ENCODE data around the gene WDR72.

Gene WDR72

GRCh38 chr15:53539878-53540277 is 219.6 kb downstream of the WDR72 start:
- TF ChIP-seq CTBP1 (IDR thresholded peaks at IDR 0.05; ENCODE audit: borderline replicate concordance) (no peak), BHLHE40 (IDR thresholded peaks at IDR 0.05; ENCODE audit: borderline replicate concordance) (no peak), FOXM1 (IDR thresholded peaks at IDR 0.05; ENCODE audit: borderline replicate concordance) (no peak), HDGF (IDR thresholded peaks at IDR 0.05; ENCODE audit: borderline replicate concordance) (no peak), ARNT (IDR thresholded peaks at IDR 0.05) (no peak), ELF4 (IDR thresholded peaks at IDR 0.05) (no peak), SUZ12 (IDR thresholded peaks at IDR 0.05) (no peak), FOXA1 (IDR thresholded peaks at IDR 0.05) (no peak)
- ChIA-PET CTCF (no interaction called here), POLR2A (no interaction called here)
- DNase-seq (ENCODE audit: extremely low spot score), result no peak

DNA sequence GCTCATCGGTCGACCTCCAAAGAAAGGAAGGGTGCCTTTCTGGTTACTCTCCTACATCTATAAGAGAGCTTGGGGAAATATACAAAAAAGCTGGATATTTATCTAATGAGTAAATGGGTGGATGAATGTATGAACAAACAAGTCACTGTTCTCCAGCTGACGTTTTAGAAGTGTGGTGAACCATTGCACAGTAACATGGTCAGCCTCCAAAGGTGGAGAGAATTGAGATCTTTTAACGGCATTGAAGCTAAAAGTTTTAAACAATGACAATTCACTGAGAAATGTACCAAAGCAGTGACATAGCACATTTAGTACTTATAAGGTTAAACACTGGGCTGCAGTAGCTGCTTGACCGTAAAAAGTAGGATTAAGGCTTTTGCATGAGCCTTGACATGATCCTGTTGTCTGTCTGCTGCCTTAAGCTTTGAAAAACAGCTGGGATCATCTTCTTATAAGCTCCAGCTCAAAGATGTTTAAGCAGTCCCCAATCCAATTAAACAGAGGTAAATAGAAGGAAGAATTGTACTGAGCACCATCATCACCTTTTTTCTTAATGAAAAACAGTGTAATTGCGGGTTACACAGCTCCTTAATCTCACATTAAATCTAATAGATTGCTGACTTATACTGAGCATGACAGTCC is 222.9 kb downstream of the WDR72 start:
- TF ChIP-seq FOXM1 (IDR thresholded peaks at IDR 0.05; ENCODE audit: borderline replicate concordance) (no peak), TARDBP (IDR thresholded peaks at IDR 0.05) (no peak), ARNT (IDR thresholded peaks at IDR 0.05) (no peak), BHLHE40 (IDR thresholded peaks at IDR 0.05; ENCODE audit: borderline replicate concordance) (no peak), CTBP1 (IDR thresholded peaks at IDR 0.05; ENCODE audit: borderline replicate concordance) (no peak), LEF1 (IDR thresholded peaks at IDR 0.05; ENCODE audit: borderline replicate concordance) (no peak), HDGF (IDR thresholded peaks at IDR 0.05; ENCODE audit: borderline replicate concordance) (no peak), L3MBTL2 (conservative IDR thresholded peaks at IDR 0.05) (no peak)
- no peak for DNase-seq (ENCODE audit: extremely low spot score)
- ChIA-PET CTCF (no interaction called here), POLR2A (no interaction called here)

DNA sequence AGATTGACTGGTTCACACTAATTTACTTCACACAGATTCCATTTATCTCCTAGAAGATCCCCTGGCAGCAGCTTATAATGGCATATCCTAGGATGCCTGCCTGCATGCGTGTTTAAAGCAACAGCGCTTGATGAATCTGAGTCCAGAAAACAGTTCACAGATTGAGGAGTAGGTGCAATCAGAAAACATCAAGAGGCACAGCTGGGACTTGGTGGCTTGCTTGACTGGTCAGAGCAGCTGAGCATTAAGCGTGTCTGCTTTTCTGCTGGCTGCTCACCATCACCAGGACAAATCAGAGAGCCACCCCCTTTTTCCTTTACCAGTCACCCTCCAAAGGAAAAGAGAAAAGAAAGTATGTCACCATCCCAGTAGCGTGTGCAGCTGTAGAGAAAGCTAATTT is 223.6 kb downstream of the WDR72 start:
- TF ChIP-seq FOXA1 (IDR thresholded peaks at IDR 0.05), result no peak
- DNase-seq (ENCODE audit: extremely low spot score), result no peak
- POLR2A ChIA-PET, result no interaction called here
- CTCF ChIA-PET, result no interaction called here

- DNase-seq (ENCODE audit: extremely low spot score), result no peak
- TF ChIP-seq SUZ12 (IDR thresholded peaks at IDR 0.05) (no peak), BHLHE40 (IDR thresholded peaks at IDR 0.05; ENCODE audit: borderline replicate concordance) (no peak), HDGF (IDR thresholded peaks at IDR 0.05; ENCODE audit: borderline replicate concordance) (no peak), NFRKB (IDR thresholded peaks at IDR 0.05) (no peak), FOXK2 (IDR thresholded peaks at IDR 0.05) (no peak), ZNF384 (IDR thresholded peaks at IDR 0.05) (no peak), ELF4 (IDR thresholded peaks at IDR 0.05) (no peak), ARNT (IDR thresholded peaks at IDR 0.05) (no peak), FOXM1 (IDR thresholded peaks at IDR 0.05; ENCODE audit: borderline replicate concordance) (no peak), LEF1 (IDR thresholded peaks at IDR 0.05; ENCODE audit: borderline replicate concordance) (no peak), PKNOX1 (IDR thresholded peaks at IDR 0.05) (no peak), CTBP1 (IDR thresholded peaks at IDR 0.05; ENCODE audit: borderline replicate concordance) (no peak), TARDBP (IDR thresholded peaks at IDR 0.05) (no peak), SP1 (IDR thresholded peaks at IDR 0.05) (no peak), FOXA1 (IDR thresholded peaks at IDR 0.05) (no peak), L3MBTL2 (conservative IDR thresholded peaks at IDR 0.05) (no peak)
- ChIA-PET CTCF (no interaction called here), POLR2A (no interaction called here)
Measured at GRCh38 chr15:53534105-53534839, 225.2 kb downstream of the WDR72 start.

- no peak for DNase-seq (ENCODE audit: extremely low spot score)
- TF ChIP-seq NFRKB (IDR thresholded peaks at IDR 0.05) (no peak), ZNF384 (IDR thresholded peaks at IDR 0.05) (no peak)
- CTCF ChIA-PET, result no interaction called here
- POLR2A ChIA-PET, result no interaction called here
Measured at GRCh38 chr15:53530761-53531160, 228.7 kb downstream of the WDR72 start.

DNA sequence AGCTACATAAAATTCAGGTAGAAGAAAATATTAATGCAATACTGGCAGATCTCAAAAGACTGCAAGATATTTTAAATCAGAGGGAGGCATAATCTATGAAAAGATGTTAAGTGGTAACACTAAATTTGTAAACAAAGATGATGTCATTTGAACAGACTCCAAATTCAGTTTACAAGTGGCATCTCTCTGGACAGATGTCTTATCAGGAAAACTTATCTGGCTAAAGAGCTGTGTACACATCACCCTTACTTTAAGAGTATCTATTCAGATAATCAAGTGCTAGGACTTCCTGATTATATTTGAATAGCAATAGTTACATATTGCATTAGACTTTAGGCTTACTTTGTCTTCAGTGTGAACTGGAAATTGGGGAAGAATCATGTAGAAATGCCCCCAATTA is 231.5 kb downstream of the WDR72 start:
- POLR2A ChIA-PET, result no interaction called here
- DNase-seq (ENCODE audit: extremely low spot score), result no peak
- CTCF ChIA-PET, result no interaction called here
- TF ChIP-seq FOXK2 (IDR thresholded peaks at IDR 0.05), result no peak
- TF ChIP-seq SUZ12 (IDR thresholded peaks at IDR 0.05), result no peak
- TF ChIP-seq LEF1 (IDR thresholded peaks at IDR 0.05; ENCODE audit: borderline replicate concordance), result no peak
- no peak for TF ChIP-seq L3MBTL2 (conservative IDR thresholded peaks at IDR 0.05)
- TF ChIP-seq FOXA1 (IDR thresholded peaks at IDR 0.05), result no peak
- TF ChIP-seq CTBP1 (IDR thresholded peaks at IDR 0.05; ENCODE audit: borderline replicate concordance), result no peak
- no peak for TF ChIP-seq ZNF384 (IDR thresholded peaks at IDR 0.05)
- TF ChIP-seq SP1 (IDR thresholded peaks at IDR 0.05), result no peak

GRCh38 chr15:53525894-53526293 is 233.6 kb downstream of the WDR72 start:
- POLR2A ChIA-PET, result no interaction called here
- no peak for DNase-seq (ENCODE audit: extremely low spot score)
- TF ChIP-seq ELF4 (IDR thresholded peaks at IDR 0.05), result no peak
- no peak for TF ChIP-seq FOXK2 (IDR thresholded peaks at IDR 0.05)
- TF ChIP-seq TARDBP (IDR thresholded peaks at IDR 0.05), result no peak
- no peak for TF ChIP-seq ZNF384 (IDR thresholded peaks at IDR 0.05)
- no peak for TF ChIP-seq HDGF (IDR thresholded peaks at IDR 0.05; ENCODE audit: borderline replicate concordance)
- TF ChIP-seq L3MBTL2 (conservative IDR thresholded peaks at IDR 0.05), result no peak
- no peak for TF ChIP-seq FOXM1 (IDR thresholded peaks at IDR 0.05; ENCODE audit: borderline replicate concordance)
- no peak for TF ChIP-seq BHLHE40 (IDR thresholded peaks at IDR 0.05; ENCODE audit: borderline replicate concordance)
- TF ChIP-seq FOXA1 (IDR thresholded peaks at IDR 0.05), result no peak
- TF ChIP-seq SUZ12 (IDR thresholded peaks at IDR 0.05), result no peak
- no peak for TF ChIP-seq LEF1 (IDR thresholded peaks at IDR 0.05; ENCODE audit: borderline replicate concordance)
- no peak for TF ChIP-seq ARNT (IDR thresholded peaks at IDR 0.05)
- no peak for TF ChIP-seq PKNOX1 (IDR thresholded peaks at IDR 0.05)
- CTCF ChIA-PET, result no interaction called here
